ENCODE measurements around the gene CROCC. TPM values are rescaled to one million over a fixed set of nuclear protein-coding genes. Genes with fewer than 3 reads are reported as not detected.

The CROCC gene
- total RNA-seq, 1 donor from 2014 or later = 15.2 TPM

DNA sequence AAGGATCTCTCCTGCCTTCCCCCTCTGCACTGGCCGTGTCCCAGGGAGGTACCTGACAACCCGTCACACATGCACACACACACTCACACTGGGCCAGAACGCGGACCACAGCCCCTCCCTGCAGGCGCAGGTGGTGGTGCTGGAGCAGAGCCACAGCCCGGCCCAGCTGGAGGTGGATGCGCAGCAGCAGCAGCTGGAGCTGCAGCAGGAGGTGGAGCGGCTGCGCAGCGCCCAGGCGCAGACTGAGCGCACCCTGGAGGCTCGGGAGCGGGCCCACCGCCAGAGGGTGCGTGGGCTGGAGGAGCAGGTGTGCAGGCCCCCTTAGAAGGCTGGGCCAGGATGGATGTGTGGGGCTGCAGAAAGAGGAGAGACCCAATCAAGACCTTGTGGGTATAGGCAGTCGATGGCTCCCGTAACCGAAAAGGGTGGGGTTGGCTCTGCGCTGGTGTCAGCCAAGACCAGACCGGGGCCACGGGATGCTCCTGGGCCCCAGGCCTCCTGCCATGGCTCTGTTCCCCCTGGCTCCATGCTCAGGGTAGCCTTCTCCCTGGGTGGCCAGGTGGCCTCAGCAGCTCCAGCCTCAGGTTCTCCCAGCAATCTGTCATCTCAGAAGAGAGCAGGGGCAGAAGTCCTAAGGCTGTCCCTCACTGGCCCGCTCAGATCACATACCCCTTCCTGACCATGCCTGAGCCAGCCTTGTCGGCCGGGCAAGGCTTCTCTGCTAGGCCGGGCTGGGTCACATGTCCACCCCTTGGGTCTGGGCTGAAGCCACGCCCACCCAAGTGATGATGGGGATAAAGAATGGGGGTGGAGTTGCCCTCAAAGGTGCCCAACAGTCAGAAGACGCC is 49.8 kb downstream of the CROCC start:
- Histone ChIP-seq H3K4me2 (peak overlapping the region; percentile 8), H3K9ac (no peak overlapping the region), H3F3A (ENCODE audit: low read depth) (peaks cover 29% of the 10 kb centered on the region), H3K79me2 (ENCODE audit: low read depth) (peaks cover 8% of the 10 kb centered on the region), H3K9me3 (ENCODE audit: low read depth) (no peaks in the 10 kb centered on the region), H3K27me3 (no peaks in the 10 kb centered on the region), H3K36me3 (no peaks in the 10 kb centered on the region), H3K4me3 (no peak overlapping the region), H3K4me1 (peaks cover 18% of the 10 kb centered on the region), H3K27ac (peak overlapping the region; percentile 88), H4K20me1 (ENCODE audit: low read depth) (peaks cover 32% of the 10 kb centered on the region), H2AFZ (replicated peaks) (no peak overlapping the region)
- Mint-ChIP-seq H3K27me3 (ENCODE audit: insufficient read depth, low read depth) (no peaks in the 10 kb centered on the region), H3K4me3 (peak overlapping the region; percentile 52), H3K27ac (no peak overlapping the region), H3K9me3 (no peaks in the 10 kb centered on the region), H3K36me3 (peaks cover 12% of the 10 kb centered on the region), H3K4me1 (peaks cover 29% of the 10 kb centered on the region)
- TF ChIP-seq EZH2 (IDR thresholded peaks at IDR 0.05) = no peak
- TF ChIP-seq EZH2phosphoT487 (IDR thresholded peaks at IDR 0.05) = no peak
- no peak for TF ChIP-seq CTCF (IDR thresholded peaks at IDR 0.05)
- DNase-seq (ENCODE audit: low spot score) = peak; percentile 85

DNA sequence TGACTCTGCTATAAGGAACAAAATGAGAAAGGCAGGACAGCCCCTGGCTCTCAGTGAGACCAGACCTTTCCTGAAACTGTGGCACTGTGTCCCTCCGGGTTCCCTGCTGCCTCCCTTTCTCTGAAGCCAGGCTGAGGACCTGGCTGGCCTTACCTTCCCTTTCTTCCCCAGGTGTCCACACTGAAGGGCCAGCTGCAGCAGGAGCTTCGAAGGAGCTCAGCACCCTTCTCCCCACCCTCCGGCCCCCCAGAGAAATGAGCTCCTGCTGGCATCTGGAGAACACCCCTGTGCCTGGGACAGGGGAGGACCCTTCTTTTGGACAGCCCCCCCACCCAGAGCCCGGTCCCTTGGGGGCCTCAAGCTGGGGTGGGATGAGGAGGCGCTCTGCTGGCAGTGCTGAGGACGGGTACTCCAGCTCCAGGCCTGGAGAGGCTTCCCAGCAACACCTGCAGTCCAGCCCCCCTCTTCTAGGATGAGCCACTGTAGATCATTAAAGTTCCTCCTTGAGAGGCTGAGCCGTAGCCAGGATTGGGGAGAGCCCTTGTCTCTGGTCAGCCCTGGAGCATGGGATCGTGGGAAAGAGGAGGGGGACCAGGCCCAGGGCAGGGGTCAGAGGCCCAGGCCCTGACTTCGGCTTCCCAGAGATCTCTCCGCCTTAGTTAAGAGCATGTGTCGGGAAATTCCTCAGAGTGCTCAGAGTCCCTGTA is 50.6 kb downstream of the CROCC start:
- Mint-ChIP-seq H3K27me3 (ENCODE audit: insufficient read depth, low read depth) (no peaks in the 10 kb centered on the region), H3K36me3 (peaks cover 9% of the 10 kb centered on the region)

DNA sequence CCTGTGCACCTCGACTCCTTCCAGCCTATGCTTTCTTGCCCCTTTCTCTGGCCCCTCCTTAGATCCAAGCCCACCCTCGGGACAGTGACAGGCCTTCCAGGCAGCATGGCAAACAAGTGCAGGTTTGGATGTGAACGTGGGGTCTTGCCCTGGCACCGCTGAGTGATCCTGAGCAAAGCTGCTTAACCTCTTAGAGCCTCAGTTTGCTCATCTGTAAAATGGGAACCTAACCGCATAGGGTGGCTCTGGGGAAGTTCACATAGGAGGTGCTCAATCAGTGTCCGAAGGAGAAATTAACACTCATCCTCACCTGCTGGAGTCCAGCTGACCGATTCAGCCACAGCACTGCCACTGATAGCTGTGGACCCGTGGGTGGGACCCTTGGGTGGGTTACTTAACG is 51.5 kb downstream of the CROCC start:
- Histone ChIP-seq H3K79me2 (ENCODE audit: low read depth) (peaks cover 24% of the 10 kb centered on the region), H4K20me1 (ENCODE audit: low read depth) (peaks cover 48% of the 10 kb centered on the region), H3K36me3 (no peaks in the 10 kb centered on the region), H3K4me3 (no peak overlapping the region), H3K4me2 (no peak overlapping the region), H3K27ac (peak overlapping the region; percentile 88), H2AFZ (replicated peaks) (no peak overlapping the region), H3K27me3 (no peaks in the 10 kb centered on the region), H3K4me1 (peaks cover 29% of the 10 kb centered on the region), H3F3A (ENCODE audit: low read depth) (peaks cover 29% of the 10 kb centered on the region), H3K9ac (no peak overlapping the region), H3K9me3 (ENCODE audit: low read depth) (no peaks in the 10 kb centered on the region)
- H3K27ac Mint-ChIP-seq = peak overlapping the region; percentile 79
- no peaks in the 10 kb centered on the region for H3K9me3 Mint-ChIP-seq
- H3K27me3 Mint-ChIP-seq (ENCODE audit: insufficient read depth, low read depth) = no peaks in the 10 kb centered on the region
- DNase-seq (ENCODE audit: low spot score) = no peak
- peaks cover 12% of the 10 kb centered on the region for H3K36me3 Mint-ChIP-seq
- TF ChIP-seq CTCF (IDR thresholded peaks at IDR 0.05) (no peak), EZH2 (IDR thresholded peaks at IDR 0.05) (no peak), EZH2phosphoT487 (IDR thresholded peaks at IDR 0.05) (no peak)
- no peak overlapping the region for H3K4me3 Mint-ChIP-seq
- H3K4me1 Mint-ChIP-seq = peaks cover 43% of the 10 kb centered on the region

More for the DNA sequence above, 50.6 kb downstream of the CROCC start:
- Histone ChIP-seq H3K27me3 (no peaks in the 10 kb centered on the region), H3K4me1 (peaks cover 20% of the 10 kb centered on the region), H3K36me3 (no peaks in the 10 kb centered on the region), H3K4me3 (no peak overlapping the region), H3K79me2 (ENCODE audit: low read depth) (peaks cover 15% of the 10 kb centered on the region), H3F3A (ENCODE audit: low read depth) (peaks cover 29% of the 10 kb centered on the region), H3K27ac (peak overlapping the region; percentile 88), H3K9ac (no peak overlapping the region), H3K9me3 (ENCODE audit: low read depth) (no peaks in the 10 kb centered on the region), H3K4me2 (peak overlapping the region; percentile 8), H2AFZ (replicated peaks) (no peak overlapping the region), H4K20me1 (ENCODE audit: low read depth) (peaks cover 40% of the 10 kb centered on the region)
- H3K27ac Mint-ChIP-seq = peak overlapping the region; percentile 79
- peaks cover 35% of the 10 kb centered on the region for H3K4me1 Mint-ChIP-seq
- TF ChIP-seq EZH2phosphoT487 (IDR thresholded peaks at IDR 0.05) (no peak), EZH2 (IDR thresholded peaks at IDR 0.05) (no peak), CTCF (IDR thresholded peaks at IDR 0.05) (no peak)
- H3K4me3 Mint-ChIP-seq = no peak overlapping the region
- H3K9me3 Mint-ChIP-seq = no peaks in the 10 kb centered on the region
- peak; percentile 51 for DNase-seq (ENCODE audit: low spot score)

Measured in neural progenitor cell (in vitro differentiated cells).